IPS-18a (cell line): Measurements from ENCODE around the gene CD244.

Source experiments
- H3K27ac ChIP-seq: one replicate; pipeline ENCODE4 v1.5.1; 2013; ENCODE audit warnings: low read length
- H3K27me3 ChIP-seq: one replicate; pipeline ENCODE4 v1.6.1; 2013; ENCODE audit warnings: mild to moderate bottlenecking, low read length; ENCODE audit not compliant: control insufficient read depth, insufficient read depth
- H3K36me3 ChIP-seq: one replicate; pipeline ENCODE4 v1.6.1; 2013; ENCODE audit warnings: low read depth, low read length; ENCODE audit not compliant: control insufficient read depth
- H3K4me1 ChIP-seq: one replicate; pipeline ENCODE4 v1.6.1; 2013; ENCODE audit warnings: low read depth, low read length; ENCODE audit not compliant: control insufficient read depth
- H3K4me3 ChIP-seq: one replicate; pipeline ENCODE4 v1.5.1; 2013; ENCODE audit warnings: low read length
- H3K9ac ChIP-seq: one replicate; pipeline ENCODE4 v1.6.1; 2013; ENCODE audit warnings: mild to moderate bottlenecking, low read length, moderate library complexity
- H3K9me3 ChIP-seq: one replicate; pipeline ENCODE4 v1.6.1; 2013; ENCODE audit warnings: low read depth, low read length; ENCODE audit not compliant: control insufficient read depth

Gene CD244

GRCh38 chr1:160826546-160826945 lies 36.1 kb downstream of the CD244 start:
- H3K9me3 ChIP-seq, result no peaks in the 10 kb centered on the region
- H3K27me3 ChIP-seq, result no peaks in the 10 kb centered on the region

GRCh38 chr1:160823296-160823695 lies 39.4 kb downstream of the CD244 start:
- Histone ChIP-seq H3K4me3 (no peak overlapping the region), H3K4me1 (peaks cover 5% of the 10 kb centered on the region), H3K27ac (no peak overlapping the region), H3K9ac (no peak overlapping the region), H3K27me3 (no peaks in the 10 kb centered on the region), H3K36me3 (no peaks in the 10 kb centered on the region), H3K9me3 (no peaks in the 10 kb centered on the region)

More at GRCh38 chr1:160826546-160826945, 36.1 kb downstream of the CD244 start:
- Histone ChIP-seq H3K27ac (no peak overlapping the region), H3K36me3 (no peaks in the 10 kb centered on the region), H3K4me1 (no peaks in the 10 kb centered on the region), H3K9ac (no peak overlapping the region), H3K4me3 (no peak overlapping the region)

- H3K27me3 ChIP-seq, result no peaks in the 10 kb centered on the region
- no peaks in the 10 kb centered on the region for H3K9me3 ChIP-seq
- H3K4me1 ChIP-seq, result peaks cover 8% of the 10 kb centered on the region
- H3K27ac ChIP-seq, result no peak overlapping the region
- H3K9ac ChIP-seq, result no peak overlapping the region
- H3K4me3 ChIP-seq, result no peak overlapping the region
- no peaks in the 10 kb centered on the region for H3K36me3 ChIP-seq
Measured at GRCh38 chr1:160821627-160822026, 41.1 kb downstream of the CD244 start.

GRCh38 chr1:160819186-160819585 lies 43.5 kb downstream of the CD244 start:
- H3K27me3 ChIP-seq, result no peaks in the 10 kb centered on the region
- H3K9ac ChIP-seq, result no peak overlapping the region
- no peak overlapping the region for H3K4me3 ChIP-seq
- no peak overlapping the region for H3K27ac ChIP-seq
- H3K9me3 ChIP-seq, result no peaks in the 10 kb centered on the region
- H3K4me1 ChIP-seq, result peaks cover 8% of the 10 kb centered on the region
- H3K36me3 ChIP-seq, result no peaks in the 10 kb centered on the region

GRCh38 chr1:160818207-160818937 lies 44.3 kb downstream of the CD244 start:
- Histone ChIP-seq H3K27me3 (no peaks in the 10 kb centered on the region), H3K4me3 (no peak overlapping the region), H3K27ac (no peak overlapping the region), H3K9ac (no peak overlapping the region), H3K4me1 (peaks cover 8% of the 10 kb centered on the region), H3K36me3 (no peaks in the 10 kb centered on the region), H3K9me3 (no peaks in the 10 kb centered on the region)

GRCh38 chr1:160814856-160815255 lies 47.8 kb downstream of the CD244 start:
- Histone ChIP-seq H3K27me3 (no peaks in the 10 kb centered on the region), H3K36me3 (no peaks in the 10 kb centered on the region), H3K9ac (no peak overlapping the region), H3K4me1 (peaks cover 8% of the 10 kb centered on the region), H3K9me3 (no peaks in the 10 kb centered on the region), H3K4me3 (no peak overlapping the region), H3K27ac (no peak overlapping the region)

- no peak overlapping the region for H3K9ac ChIP-seq
- H3K4me3 ChIP-seq, result no peak overlapping the region
- H3K36me3 ChIP-seq, result no peaks in the 10 kb centered on the region
- H3K27me3 ChIP-seq, result no peaks in the 10 kb centered on the region
- H3K9me3 ChIP-seq, result no peaks in the 10 kb centered on the region
- H3K27ac ChIP-seq, result no peak overlapping the region
- H3K4me1 ChIP-seq, result peaks cover 8% of the 10 kb centered on the region
Measured at GRCh38 chr1:160814316-160814715, 48.4 kb downstream of the CD244 start.

- no peak overlapping the region for H3K27ac ChIP-seq
Measured at GRCh38 chr1:160813215-160813614, 49.5 kb downstream of the CD244 start.

GRCh38 chr1:160811147-160811546 lies 51.5 kb downstream of the CD244 start:
- H3K27ac ChIP-seq, result no peak overlapping the region
- no peak overlapping the region for H3K9ac ChIP-seq
- H3K4me1 ChIP-seq, result no peaks in the 10 kb centered on the region
- no peaks in the 10 kb centered on the region for H3K9me3 ChIP-seq
- no peaks in the 10 kb centered on the region for H3K36me3 ChIP-seq
- H3K4me3 ChIP-seq, result no peak overlapping the region
- no peaks in the 10 kb centered on the region for H3K27me3 ChIP-seq

More at GRCh38 chr1:160813215-160813614, 49.5 kb downstream of the CD244 start:
- Histone ChIP-seq H3K4me3 (no peak overlapping the region), H3K4me1 (peaks cover 3% of the 10 kb centered on the region), H3K36me3 (no peaks in the 10 kb centered on the region), H3K9ac (no peak overlapping the region), H3K9me3 (no peaks in the 10 kb centered on the region), H3K27me3 (no peaks in the 10 kb centered on the region)

GRCh38 chr1:160810486-160810885 lies 52.2 kb downstream of the CD244 start:
- no peaks in the 10 kb centered on the region for H3K27me3 ChIP-seq
- no peaks in the 10 kb centered on the region for H3K36me3 ChIP-seq
- no peak overlapping the region for H3K9ac ChIP-seq
- H3K4me1 ChIP-seq, result no peaks in the 10 kb centered on the region
- no peaks in the 10 kb centered on the region for H3K9me3 ChIP-seq
- H3K4me3 ChIP-seq, result no peak overlapping the region
- H3K27ac ChIP-seq, result no peak overlapping the region

GRCh38 chr1:160808289-160808688 lies 54.4 kb downstream of the CD244 start:
- Histone ChIP-seq H3K9ac (no peak overlapping the region), H3K9me3 (no peaks in the 10 kb centered on the region), H3K27ac (no peak overlapping the region), H3K27me3 (no peaks in the 10 kb centered on the region), H3K4me3 (no peak overlapping the region), H3K36me3 (no peaks in the 10 kb centered on the region), H3K4me1 (no peaks in the 10 kb centered on the region)

- no peaks in the 10 kb centered on the region for H3K36me3 ChIP-seq
- no peaks in the 10 kb centered on the region for H3K9me3 ChIP-seq
- H3K4me1 ChIP-seq, result no peaks in the 10 kb centered on the region
- H3K4me3 ChIP-seq, result no peak overlapping the region
- H3K27me3 ChIP-seq, result no peaks in the 10 kb centered on the region
- H3K27ac ChIP-seq, result no peak overlapping the region
- H3K9ac ChIP-seq, result no peak overlapping the region
Measured at GRCh38 chr1:160807738-160808137, 54.9 kb downstream of the CD244 start.
